GM23338 (cell line): ENCODE results near the gene C2orf78. TPM values are rescaled to one million over a fixed set of nuclear protein-coding genes. Genes with fewer than 3 reads are reported as not detected.
A peak's percentile ranks its signal among the peaks of the same experiment; 100 is the strongest.

Experiments used
- ATAC-seq: fragments of 200-7000 bp; cut with Tn5 transposase; 3 replicates; pipeline ENCODE4 v1.9.1; 2020
- DNase-seq: peaks from one replicate; pipeline ENCODE4 v3.0.0-alpha.2; 2015; ENCODE audit warnings: low spot score
- H2AFZ ChIP-seq: fragments of 200-600 bp; sonication (generic); 2 replicates; pipeline ENCODE4 v1.8.0; 2016; ENCODE audit warnings: antibody characterized with exemption, mild to moderate bottlenecking, moderate library complexity
- H3F3A ChIP-seq: fragments of 200-600 bp; sonication (generic); replicated peaks from 2 replicates; pipeline ENCODE4 v1.8.0; 2017; ENCODE audit warnings: antibody characterized with exemption, mixed run types, low read depth
- H3K27ac ChIP-seq: fragments of 200-600 bp; sonication (generic); 2 replicates; pipeline ENCODE4 v1.6.1; 2016; ENCODE audit warnings: low read depth
- H3K27me3 ChIP-seq: fragments of 200-600 bp; sonication (generic); 2 replicates; pipeline ENCODE4 v1.8.0; 2016; ENCODE audit warnings: mild to moderate bottlenecking, mixed run types, moderate library complexity; ENCODE audit not compliant: insufficient read depth
- H3K36me3 ChIP-seq: fragments of 200-600 bp; sonication (generic); 2 replicates; pipeline ENCODE4 v1.8.0; 2016; ENCODE audit warnings: mild to moderate bottlenecking; ENCODE audit not compliant: insufficient read depth
- H3K4me1 ChIP-seq: fragments of 200-600 bp; sonication (generic); 2 replicates; pipeline ENCODE4 v1.8.0; 2016; ENCODE audit warnings: mild to moderate bottlenecking, moderate library complexity; ENCODE audit not compliant: insufficient read depth
- H3K4me2 ChIP-seq: fragments of 200-600 bp; sonication (generic); 2 replicates; pipeline ENCODE4 v1.7.1; 2017; ENCODE audit warnings: mixed run types
- H3K4me3 ChIP-seq: fragments of 200-600 bp; sonication (generic); 2 replicates; pipeline ENCODE4 v1.6.1; 2016; ENCODE audit warnings: mixed run types
- H3K79me2 ChIP-seq: fragments of 200-600 bp; sonication (generic); replicated peaks from 2 replicates; pipeline ENCODE4 v1.8.0; 2017; ENCODE audit warnings: mild to moderate bottlenecking; ENCODE audit not compliant: insufficient read depth
- H3K9me2 ChIP-seq: fragments of 200-600 bp; sonication (generic); 2 replicates; pipeline ENCODE4 v1.8.0; 2017; ENCODE audit not compliant: insufficient read depth
- H4K20me1 ChIP-seq: fragments of 200-600 bp; sonication (generic); replicated peaks from 2 replicates; pipeline ENCODE4 v1.8.0; 2017; ENCODE audit warnings: mild to moderate bottlenecking; ENCODE audit not compliant: insufficient read depth
- H3K27ac Mint-ChIP-seq: 2 replicates; pipeline ENCODE4 v1.8.0; 2020; ENCODE audit warnings: inconsistent platforms, mild to moderate bottlenecking, moderate library complexity, mixed read lengths
- H3K27me3 Mint-ChIP-seq: 3 replicates; pipeline ENCODE4 v1.8.0; 2022; ENCODE audit warnings: low read depth, mild to moderate bottlenecking, moderate library complexity, mixed read lengths, inconsistent platforms; ENCODE audit not compliant: insufficient read depth, poor library complexity
- H3K36me3 Mint-ChIP-seq: 3 replicates; pipeline ENCODE4 v1.8.0; 2021; ENCODE audit warnings: low read depth, mild to moderate bottlenecking, inconsistent platforms, moderate library complexity, mixed read lengths
- H3K4me1 Mint-ChIP-seq: 3 replicates; pipeline ENCODE4 v1.8.0; 2020; ENCODE audit warnings: mild to moderate bottlenecking, inconsistent platforms, mixed read lengths
- H3K4me3 Mint-ChIP-seq: 3 replicates; pipeline ENCODE4 v1.8.0; 2021; ENCODE audit warnings: moderate library complexity, mild to moderate bottlenecking, inconsistent platforms, mixed read lengths
- H3K9me3 Mint-ChIP-seq: 3 replicates; pipeline ENCODE4 v1.8.0; 2020; ENCODE audit warnings: moderate library complexity, mild to moderate bottlenecking, inconsistent platforms, mixed read lengths
- CREB1 ChIP-seq: fragments of 250-450 bp; sonication (Bioruptor Pico); IDR thresholded peaks from 2 replicates; pipeline ENCODE4 v1.5.0; 2020; ENCODE audit warnings: low read depth, mild to moderate bottlenecking, moderate library complexity
- ETS1 ChIP-seq: IDR thresholded peaks from 2 replicates; pipeline ENCODE4 v1.6.1; 2016; ENCODE audit warnings: antibody characterized with exemption
- EZH2phosphoT487 ChIP-seq: fragments of 200-600 bp; sonication (generic); IDR thresholded peaks from one replicate; pipeline ENCODE4 v1.8.1; 2018; ENCODE audit warnings: antibody characterized with exemption; ENCODE audit not compliant: unreplicated experiment
- NANOG ChIP-seq: IDR thresholded peaks from 2 replicates; pipeline ENCODE4 v1.6.1; 2016; ENCODE audit warnings: antibody characterized with exemption, borderline replicate concordance
- POLR2AphosphoS5 ChIP-seq: IDR thresholded peaks from 2 replicates; pipeline ENCODE4 v1.6.1; 2016; ENCODE audit warnings: antibody characterized with exemption, low read depth
- STAT1 ChIP-seq: IDR thresholded peaks from one replicate; pipeline ENCODE4 v1.6.1; 2016; ENCODE audit warnings: antibody characterized with exemption; ENCODE audit not compliant: unreplicated experiment
- ZNF331 ChIP-seq: fragments of 250-450 bp; sonication (Bioruptor Pico); IDR thresholded peaks from 2 replicates; pipeline ENCODE4 v1.5.0; 2020; ENCODE audit warnings: low read depth, mild to moderate bottlenecking, moderate library complexity
- polyA plus RNA-seq: library from polyadenylated mRNA; unstranded; fragments of >200 nt; fragmentation: Nextera tagmentation; extraction: Ambion mirVana; gene quantifications from 2 replicates; pipeline ENCODE4 v1.2.1, GENCODE V29; 2016
- total RNA-seq: library from RNA; depleted of rRNA; stranded (reverse); fragments of >200 nt; shearing (Covaris generic); gene quantifications from 2 replicates; pipeline ENCODE4 v1.2.3, GENCODE V29; 2014
- TF ChIP-seq, protein P1 (sequence below), 2 experiments: fragments of 200-600 bp in 1 of 2; sonication (generic) in 1 of 2; conservative IDR thresholded peaks; 2 replicates each; pipeline versions ENCODE4 v1.5.1 to v1.6.1; 2016 to 2017; ENCODE audit warnings: antibody characterized with exemption in 2 of 2, low read depth in 2 of 2, mild to moderate bottlenecking in 2 of 2, moderate library complexity in 1 of 2
- TF ChIP-seq, protein P2 (sequence below): fragments of 250-450 bp; sonication (Bioruptor Pico); IDR thresholded peaks from 2 replicates; pipeline ENCODE4 v1.5.0; 2020; ENCODE audit warnings: mild to moderate bottlenecking, moderate library complexity

C2orf78 gene
- total and polyA plus RNA-seq, 2 experiments from 2014 or later, result 0.14 to 0.18 TPM

DNA sequence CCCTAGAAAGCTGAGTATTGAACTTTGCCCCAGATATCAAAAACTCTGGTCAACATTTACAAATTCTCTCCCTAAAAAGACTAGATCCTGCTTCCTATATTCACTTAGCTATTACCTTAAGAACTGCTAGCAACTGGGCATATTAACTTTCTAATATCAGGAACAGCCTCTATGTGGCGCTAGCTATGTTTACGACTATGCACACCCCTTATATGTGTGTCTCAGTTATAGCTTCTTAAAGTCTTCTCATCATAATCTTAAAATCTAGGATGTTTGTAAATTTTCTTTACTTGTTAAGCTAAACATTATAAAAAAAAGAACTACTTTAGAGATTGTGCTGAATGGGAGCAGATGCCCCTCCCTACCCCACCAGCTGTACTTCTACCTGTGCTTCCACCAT is 43.0 kb downstream of the C2orf78 start:
- H3K36me3 ChIP-seq, result peaks cover 3% of the 10 kb centered on the region; the same call in 1 of the 2 replicates
- H3K4me3 Mint-ChIP-seq, result no peak overlapping the region
- peaks cover 31% of the 10 kb centered on the region for H3K4me1 Mint-ChIP-seq
- no peak overlapping the region for H2AFZ ChIP-seq
- no peaks in the 10 kb centered on the region for H3K27me3 ChIP-seq
- peaks cover 4% of the 10 kb centered on the region; the same call in 1 of the 2 replicates for H4K20me1 ChIP-seq
- H3K9me3 Mint-ChIP-seq, result no peaks in the 10 kb centered on the region
- no peak overlapping the region for H3K27ac Mint-ChIP-seq
- H3K36me3 Mint-ChIP-seq, result peaks cover 11% of the 10 kb centered on the region; the same call in 2 of the 3 replicates
- no peaks in the 10 kb centered on the region for H3F3A ChIP-seq
- no peak overlapping the region for H3K4me2 ChIP-seq
- peaks cover 17% of the 10 kb centered on the region; the same call in 1 of the 2 replicates for H3K4me1 ChIP-seq
- TF ChIP-seq, protein P1, sequence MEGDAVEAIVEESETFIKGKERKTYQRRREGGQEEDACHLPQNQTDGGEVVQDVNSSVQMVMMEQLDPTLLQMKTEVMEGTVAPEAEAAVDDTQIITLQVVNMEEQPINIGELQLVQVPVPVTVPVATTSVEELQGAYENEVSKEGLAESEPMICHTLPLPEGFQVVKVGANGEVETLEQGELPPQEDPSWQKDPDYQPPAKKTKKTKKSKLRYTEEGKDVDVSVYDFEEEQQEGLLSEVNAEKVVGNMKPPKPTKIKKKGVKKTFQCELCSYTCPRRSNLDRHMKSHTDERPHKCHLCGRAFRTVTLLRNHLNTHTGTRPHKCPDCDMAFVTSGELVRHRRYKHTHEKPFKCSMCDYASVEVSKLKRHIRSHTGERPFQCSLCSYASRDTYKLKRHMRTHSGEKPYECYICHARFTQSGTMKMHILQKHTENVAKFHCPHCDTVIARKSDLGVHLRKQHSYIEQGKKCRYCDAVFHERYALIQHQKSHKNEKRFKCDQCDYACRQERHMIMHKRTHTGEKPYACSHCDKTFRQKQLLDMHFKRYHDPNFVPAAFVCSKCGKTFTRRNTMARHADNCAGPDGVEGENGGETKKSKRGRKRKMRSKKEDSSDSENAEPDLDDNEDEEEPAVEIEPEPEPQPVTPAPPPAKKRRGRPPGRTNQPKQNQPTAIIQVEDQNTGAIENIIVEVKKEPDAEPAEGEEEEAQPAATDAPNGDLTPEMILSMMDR (conservative IDR thresholded peaks at IDR 0.05; ENCODE audit: low read depth in 2 of 2), result peak; percentile 42 to 49
- no peak for TF ChIP-seq ZNF331 (CRISPR knock-in tag)
- peaks cover 21% of the 10 kb centered on the region for H3K79me2 ChIP-seq
- H3K9me2 ChIP-seq, result no peaks in the 10 kb centered on the region
- ATAC-seq (no peak), DNase-seq (peak; percentile 43)
- no peak overlapping the region for H3K4me3 ChIP-seq
- no peak overlapping the region for H3K27ac ChIP-seq
- H3K27me3 Mint-ChIP-seq, result peaks cover 6% of the 10 kb centered on the region

GRCh38 chr2:73827660-73828388 is 43.8 kb downstream of the C2orf78 start:
- peaks cover 6% of the 10 kb centered on the region for H3K27me3 Mint-ChIP-seq
- H3K9me2 ChIP-seq, result no peaks in the 10 kb centered on the region
- ATAC-seq (no peak), DNase-seq (no peak)
- no peak overlapping the region for H3K27ac ChIP-seq
- H3K27me3 ChIP-seq, result no peaks in the 10 kb centered on the region
- peak overlapping the region; percentile 86; the same call in 2 of the 3 replicates for H3K4me3 Mint-ChIP-seq
- no peaks in the 10 kb centered on the region for H3K9me3 Mint-ChIP-seq
- H3K4me2 ChIP-seq, result peak overlapping the region; percentile 65
- H3K36me3 ChIP-seq, result peaks cover 8% of the 10 kb centered on the region; the same call in 1 of the 2 replicates
- H3K4me1 Mint-ChIP-seq, result peaks cover 36% of the 10 kb centered on the region
- peaks cover 19% of the 10 kb centered on the region for H3K36me3 Mint-ChIP-seq
- H2AFZ ChIP-seq, result peak overlapping the region; percentile 92; the same call in 1 of the 2 replicates
- peaks cover 4% of the 10 kb centered on the region; the same call in 1 of the 2 replicates for H4K20me1 ChIP-seq
- peaks cover 18% of the 10 kb centered on the region for H3K4me1 ChIP-seq
- peaks cover 29% of the 10 kb centered on the region for H3K79me2 ChIP-seq
- H3F3A ChIP-seq, result no peaks in the 10 kb centered on the region
- no peak overlapping the region for H3K27ac Mint-ChIP-seq
- TF ChIP-seq POLR2AphosphoS5, result no peak
- no peak for TF ChIP-seq STAT1
- no peak for TF ChIP-seq NANOG
- no peak for TF ChIP-seq ETS1
- TF ChIP-seq EZH2phosphoT487, result no peak
- TF ChIP-seq, protein P2, sequence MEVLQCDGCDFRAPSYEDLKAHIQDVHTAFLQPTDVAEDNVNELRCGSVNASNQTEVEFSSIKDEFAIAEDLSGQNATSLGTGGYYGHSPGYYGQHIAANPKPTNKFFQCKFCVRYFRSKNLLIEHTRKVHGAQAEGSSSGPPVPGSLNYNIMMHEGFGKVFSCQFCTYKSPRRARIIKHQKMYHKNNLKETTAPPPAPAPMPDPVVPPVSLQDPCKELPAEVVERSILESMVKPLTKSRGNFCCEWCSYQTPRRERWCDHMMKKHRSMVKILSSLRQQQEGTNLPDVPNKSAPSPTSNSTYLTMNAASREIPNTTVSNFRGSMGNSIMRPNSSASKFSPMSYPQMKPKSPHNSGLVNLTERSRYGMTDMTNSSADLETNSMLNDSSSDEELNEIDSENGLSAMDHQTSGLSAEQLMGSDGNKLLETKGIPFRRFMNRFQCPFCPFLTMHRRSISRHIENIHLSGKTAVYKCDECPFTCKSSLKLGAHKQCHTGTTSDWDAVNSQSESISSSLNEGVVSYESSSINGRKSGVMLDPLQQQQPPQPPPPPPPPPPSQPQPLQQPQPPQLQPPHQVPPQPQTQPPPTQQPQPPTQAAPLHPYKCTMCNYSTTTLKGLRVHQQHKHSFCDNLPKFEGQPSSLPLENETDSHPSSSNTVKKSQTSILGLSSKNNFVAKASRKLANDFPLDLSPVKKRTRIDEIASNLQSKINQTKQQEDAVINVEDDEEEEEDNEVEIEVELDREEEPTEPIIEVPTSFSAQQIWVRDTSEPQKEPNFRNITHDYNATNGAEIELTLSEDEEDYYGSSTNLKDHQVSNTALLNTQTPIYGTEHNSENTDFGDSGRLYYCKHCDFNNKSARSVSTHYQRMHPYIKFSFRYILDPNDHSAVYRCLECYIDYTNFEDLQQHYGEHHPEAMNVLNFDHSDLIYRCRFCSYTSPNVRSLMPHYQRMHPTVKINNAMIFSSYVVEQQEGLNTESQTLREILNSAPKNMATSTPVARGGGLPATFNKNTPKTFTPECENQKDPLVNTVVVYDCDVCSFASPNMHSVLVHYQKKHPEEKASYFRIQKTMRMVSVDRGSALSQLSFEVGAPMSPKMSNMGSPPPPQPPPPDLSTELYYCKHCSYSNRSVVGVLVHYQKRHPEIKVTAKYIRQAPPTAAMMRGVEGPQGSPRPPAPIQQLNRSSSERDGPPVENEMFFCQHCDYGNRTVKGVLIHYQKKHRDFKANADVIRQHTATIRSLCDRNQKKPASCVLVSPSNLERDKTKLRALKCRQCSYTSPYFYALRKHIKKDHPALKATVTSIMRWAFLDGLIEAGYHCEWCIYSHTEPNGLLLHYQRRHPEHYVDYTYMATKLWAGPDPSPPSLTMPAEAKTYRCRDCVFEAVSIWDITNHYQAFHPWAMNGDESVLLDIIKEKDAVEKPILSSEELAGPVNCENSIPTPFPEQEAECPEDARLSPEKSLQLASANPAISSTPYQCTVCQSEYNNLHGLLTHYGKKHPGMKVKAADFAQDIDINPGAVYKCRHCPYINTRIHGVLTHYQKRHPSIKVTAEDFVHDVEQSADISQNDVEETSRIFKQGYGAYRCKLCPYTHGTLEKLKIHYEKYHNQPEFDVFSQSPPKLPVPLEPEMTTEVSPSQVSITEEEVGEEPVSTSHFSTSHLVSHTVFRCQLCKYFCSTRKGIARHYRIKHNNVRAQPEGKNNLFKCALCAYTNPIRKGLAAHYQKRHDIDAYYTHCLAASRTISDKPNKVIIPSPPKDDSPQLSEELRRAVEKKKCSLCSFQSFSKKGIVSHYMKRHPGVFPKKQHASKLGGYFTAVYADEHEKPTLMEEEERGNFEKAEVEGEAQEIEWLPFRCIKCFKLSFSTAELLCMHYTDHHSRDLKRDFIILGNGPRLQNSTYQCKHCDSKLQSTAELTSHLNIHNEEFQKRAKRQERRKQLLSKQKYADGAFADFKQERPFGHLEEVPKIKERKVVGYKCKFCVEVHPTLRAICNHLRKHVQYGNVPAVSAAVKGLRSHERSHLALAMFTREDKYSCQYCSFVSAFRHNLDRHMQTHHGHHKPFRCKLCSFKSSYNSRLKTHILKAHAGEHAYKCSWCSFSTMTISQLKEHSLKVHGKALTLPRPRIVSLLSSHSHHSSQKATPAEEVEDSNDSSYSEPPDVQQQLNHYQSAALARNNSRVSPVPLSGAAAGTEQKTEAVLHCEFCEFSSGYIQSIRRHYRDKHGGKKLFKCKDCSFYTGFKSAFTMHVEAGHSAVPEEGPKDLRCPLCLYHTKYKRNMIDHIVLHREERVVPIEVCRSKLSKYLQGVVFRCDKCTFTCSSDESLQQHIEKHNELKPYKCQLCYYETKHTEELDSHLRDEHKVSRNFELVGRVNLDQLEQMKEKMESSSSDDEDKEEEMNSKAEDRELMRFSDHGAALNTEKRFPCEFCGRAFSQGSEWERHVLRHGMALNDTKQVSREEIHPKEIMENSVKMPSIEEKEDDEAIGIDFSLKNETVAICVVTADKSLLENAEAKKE (CRISPR knock-in tag), result no peak
- no peak for TF ChIP-seq CREB1 (CRISPR knock-in tag)
- peak overlapping the region; percentile 70 for H3K4me3 ChIP-seq
